ENCODE data around the gene GAD1.

- TF ChIP-seq POLR2A (IDR thresholded peaks at IDR 0.05): no peak
- TF ChIP-seq, protein P1, sequence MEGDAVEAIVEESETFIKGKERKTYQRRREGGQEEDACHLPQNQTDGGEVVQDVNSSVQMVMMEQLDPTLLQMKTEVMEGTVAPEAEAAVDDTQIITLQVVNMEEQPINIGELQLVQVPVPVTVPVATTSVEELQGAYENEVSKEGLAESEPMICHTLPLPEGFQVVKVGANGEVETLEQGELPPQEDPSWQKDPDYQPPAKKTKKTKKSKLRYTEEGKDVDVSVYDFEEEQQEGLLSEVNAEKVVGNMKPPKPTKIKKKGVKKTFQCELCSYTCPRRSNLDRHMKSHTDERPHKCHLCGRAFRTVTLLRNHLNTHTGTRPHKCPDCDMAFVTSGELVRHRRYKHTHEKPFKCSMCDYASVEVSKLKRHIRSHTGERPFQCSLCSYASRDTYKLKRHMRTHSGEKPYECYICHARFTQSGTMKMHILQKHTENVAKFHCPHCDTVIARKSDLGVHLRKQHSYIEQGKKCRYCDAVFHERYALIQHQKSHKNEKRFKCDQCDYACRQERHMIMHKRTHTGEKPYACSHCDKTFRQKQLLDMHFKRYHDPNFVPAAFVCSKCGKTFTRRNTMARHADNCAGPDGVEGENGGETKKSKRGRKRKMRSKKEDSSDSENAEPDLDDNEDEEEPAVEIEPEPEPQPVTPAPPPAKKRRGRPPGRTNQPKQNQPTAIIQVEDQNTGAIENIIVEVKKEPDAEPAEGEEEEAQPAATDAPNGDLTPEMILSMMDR (IDR thresholded peaks at IDR 0.05): no peak
Observed at GRCh38 chr2:170847716-170848115, 31.0 kb downstream of the GAD1 start.
